H9 (cell line): ENCODE results near the gene KLHL15. TPM values are rescaled to one million over a fixed set of nuclear protein-coding genes. Genes with fewer than 3 reads are reported as not detected.
A peak's percentile ranks its signal among the peaks of the same experiment; 100 is the strongest.

Source experiments
- DNase-seq: peaks from one replicate; pipeline ENCODE4 v3.0.0-alpha.2; 2017
- H2AFZ ChIP-seq: one replicate; pipeline ENCODE4 v1.6.1; 2013; ENCODE audit warnings: mild to moderate bottlenecking, low read length, control low read depth, moderate library complexity
- H2AK5ac ChIP-seq: 2 replicates; pipeline ENCODE4 v1.6.1; 2013; ENCODE audit warnings: low read length, control low read depth, mixed read lengths; ENCODE audit not compliant: insufficient read length
- H2BK120ac ChIP-seq: one replicate; pipeline ENCODE4 v1.6.1; 2013; ENCODE audit warnings: low read depth, mild to moderate bottlenecking, low read length, control low read depth, inconsistent platforms; ENCODE audit not compliant: poor library complexity, severe bottlenecking
- H2BK12ac ChIP-seq: 2 replicates; pipeline ENCODE4 v1.6.1; 2013; ENCODE audit warnings: low read length, control low read depth, mixed read lengths, low read depth; ENCODE audit not compliant: insufficient read length
- H2BK15ac ChIP-seq: 2 replicates; pipeline ENCODE4 v1.6.1; 2013; ENCODE audit warnings: low read depth, low read length, control low read depth
- H2BK20ac ChIP-seq: one replicate; pipeline ENCODE4 v1.6.1; 2013; ENCODE audit warnings: low read depth, mild to moderate bottlenecking, low read length, control low read depth, inconsistent platforms; ENCODE audit not compliant: poor library complexity, severe bottlenecking
- H2BK5ac ChIP-seq: 2 replicates; pipeline ENCODE4 v1.6.1; 2013; ENCODE audit warnings: low read length, control low read depth, mixed read lengths; ENCODE audit not compliant: insufficient read length
- H3K14ac ChIP-seq: 2 replicates; pipeline ENCODE4 v1.6.1; 2013; ENCODE audit warnings: low read length, control low read depth; ENCODE audit not compliant: insufficient read depth
- H3K18ac ChIP-seq: 2 replicates; pipeline ENCODE4 v1.6.1; 2013; ENCODE audit warnings: low read depth, mild to moderate bottlenecking, mixed read lengths, low read length, control low read depth; ENCODE audit not compliant: insufficient read length
- H3K23ac ChIP-seq: 2 replicates; pipeline ENCODE4 v1.6.1; 2013; ENCODE audit warnings: low read length, control low read depth, mixed read lengths, low read depth; ENCODE audit not compliant: insufficient read length
- H3K23me2 ChIP-seq: 2 replicates; pipeline ENCODE4 v1.6.1; 2013; ENCODE audit warnings: low read depth, mild to moderate bottlenecking, mixed read lengths, low read length, control low read depth; ENCODE audit not compliant: insufficient read length, poor library complexity, severe bottlenecking
- H3K27ac ChIP-seq: 2 replicates; pipeline ENCODE4 v1.5.1; 2013; ENCODE audit warnings: low read length, control low read depth, mixed read lengths, low read depth; ENCODE audit not compliant: insufficient read length
- H3K27me3 ChIP-seq: 2 replicates; pipeline ENCODE4 v1.6.1; 2013; ENCODE audit warnings: low read length, control low read depth, inconsistent platforms; ENCODE audit not compliant: insufficient read depth
- H3K4ac ChIP-seq: 2 replicates; pipeline ENCODE4 v1.6.1; 2013; ENCODE audit warnings: low read depth, mild to moderate bottlenecking, control low read depth, inconsistent platforms, low read length, moderate library complexity
- H3K4me1 ChIP-seq: 2 replicates; pipeline ENCODE4 v1.6.1; 2013; ENCODE audit warnings: low read length, control low read depth, inconsistent platforms; ENCODE audit not compliant: insufficient read depth
- H3K4me2 ChIP-seq: 2 replicates; pipeline ENCODE4 v1.6.1; 2013; ENCODE audit warnings: low read length, control low read depth, mixed read lengths; ENCODE audit not compliant: insufficient read length, insufficient read depth
- H3K56ac ChIP-seq: 2 replicates; pipeline ENCODE4 v1.6.1; 2013; ENCODE audit warnings: low read depth, mild to moderate bottlenecking, mixed read lengths, low read length, control low read depth; ENCODE audit not compliant: insufficient read length
- H3K79me1 ChIP-seq: 2 replicates; pipeline ENCODE4 v1.6.1; 2013; ENCODE audit warnings: low read depth, mild to moderate bottlenecking, moderate library complexity, low read length, control low read depth, inconsistent platforms; ENCODE audit not compliant: insufficient read depth, poor library complexity, severe bottlenecking
- H3K79me2 ChIP-seq: 2 replicates; pipeline ENCODE4 v1.6.1; 2013; ENCODE audit warnings: low read length, control low read depth, inconsistent platforms; ENCODE audit not compliant: insufficient read depth
- H3K9ac ChIP-seq: 2 replicates; pipeline ENCODE4 v1.6.1; 2013; ENCODE audit warnings: low read length, control low read depth, mixed read lengths; ENCODE audit not compliant: insufficient read length; ENCODE audit errors: extremely low read depth
- H3K9me3 ChIP-seq: one replicate; pipeline ENCODE4 v1.6.1; 2013; ENCODE audit warnings: low read depth, low read length, inconsistent platforms; ENCODE audit not compliant: control insufficient read depth
- H3T11ph ChIP-seq: one replicate; pipeline ENCODE4 v1.6.1; 2013; ENCODE audit warnings: mild to moderate bottlenecking, low read length, control low read depth, inconsistent platforms
- H4K20me1 ChIP-seq: one replicate; pipeline ENCODE4 v1.6.1; 2013; ENCODE audit not compliant: control insufficient read depth, insufficient read length, insufficient read depth
- H4K5ac ChIP-seq: 2 replicates; pipeline ENCODE4 v1.6.1; 2013; ENCODE audit warnings: low read depth, mild to moderate bottlenecking, mixed read lengths, low read length, control low read depth; ENCODE audit not compliant: insufficient read length
- H4K8ac ChIP-seq: replicated peaks from 2 replicates; pipeline ENCODE4 v1.6.1; 2013; ENCODE audit warnings: low read length, control low read depth, mixed read lengths, low read depth; ENCODE audit not compliant: insufficient read length
- H4K91ac ChIP-seq: 2 replicates; pipeline ENCODE4 v1.6.1; 2013; ENCODE audit warnings: low read depth, mild to moderate bottlenecking, moderate library complexity, mixed read lengths, low read length, control low read depth; ENCODE audit not compliant: insufficient read length
- H3K27ac Mint-ChIP-seq, 3 experiments: 2 replicates in 2 of 3; 3 replicates in 1 of 3; pipeline ENCODE4 v1.8.0; 2020 to 2021; ENCODE audit warnings: mixed read lengths in 3 of 3, mild to moderate bottlenecking in 1 of 3, moderate library complexity in 1 of 3
- H3K27me3 Mint-ChIP-seq: 2 replicates; pipeline ENCODE4 v1.8.0; 2021; ENCODE audit warnings: low read depth, mild to moderate bottlenecking, moderate library complexity, mixed read lengths
- H3K36me3 Mint-ChIP-seq, 3 experiments: 2 replicates in 2 of 3; 3 replicates in 1 of 3; pipeline ENCODE4 v1.8.0; 2020 to 2021; ENCODE audit warnings: low read depth in 3 of 3, mixed read lengths in 3 of 3; ENCODE audit not compliant: insufficient read depth in 1 of 3
- H3K4me1 Mint-ChIP-seq, 2 experiments: 2 replicates each; pipeline ENCODE4 v1.8.0; 2020; ENCODE audit warnings: mixed read lengths in 2 of 2
- H3K4me3 Mint-ChIP-seq, 2 experiments: 2 replicates in 1 of 2; 3 replicates in 1 of 2; pipeline ENCODE4 v1.8.0; 2020 to 2021; ENCODE audit warnings: mild to moderate bottlenecking in 2 of 2, mixed read lengths in 2 of 2, moderate library complexity in 1 of 2
- H3K9me3 Mint-ChIP-seq, 2 experiments: 2 replicates in 1 of 2; 3 replicates in 1 of 2; pipeline ENCODE4 v1.8.0; 2020; ENCODE audit warnings: mild to moderate bottlenecking in 2 of 2, mixed read lengths in 2 of 2, moderate library complexity in 1 of 2
- WGBS: extraction: QIAGEN DNeasy Blood & Tissue Kit; methylation state at CpG from one replicate; pipeline ENCODE4 v1.1.7; 2013; ENCODE audit warnings: missing lambda C conversion rate, low lambda C conversion rate, mixed read lengths; ENCODE audit not compliant: insufficient read length; ENCODE audit errors: extremely low coverage; 5-methylcytosine and 5-hydroxymethylcytosine counted together
- total RNA-seq: library from RNA; stranded (reverse); gene quantifications from 2 replicates; pipeline ENCODE4 v1.2.1, GENCODE V29; 2021
- TF ChIP-seq, protein P1 (sequence below): fragments of 200-600 bp; sonication (generic); conservative IDR thresholded peaks from 3 replicates; pipeline ENCODE4 v1.8.0; 2021; ENCODE audit warnings: antibody characterized with exemption, mild to moderate bottlenecking

The KLHL15 gene
- total RNA-seq, 1 experiment from 2014 or later = 19.0 TPM

DNA sequence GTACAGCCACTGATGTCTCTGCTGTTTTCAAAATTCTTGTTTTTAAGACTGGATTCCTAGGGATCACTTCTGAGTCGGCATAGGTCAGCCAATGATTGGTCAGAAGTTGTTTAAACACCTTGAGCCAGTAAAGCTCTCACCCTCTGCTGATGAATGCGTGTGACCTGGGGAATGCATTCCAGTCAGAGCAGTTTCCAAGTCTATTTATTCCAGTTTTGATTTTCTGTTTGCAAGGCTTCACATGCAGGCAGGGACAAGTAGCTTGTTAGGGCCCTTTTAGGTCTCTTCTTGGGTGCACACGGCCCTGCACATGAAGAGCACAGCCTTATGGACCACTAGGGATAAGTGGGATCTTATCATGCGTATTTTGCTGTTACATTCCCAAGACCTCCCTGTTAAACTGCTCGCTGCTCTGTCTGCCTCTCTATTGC, 47.0 kb downstream of the KLHL15 start:
- H2BK20ac ChIP-seq = no peak overlapping the region
- no peak overlapping the region for H4K91ac ChIP-seq
- Mint-ChIP-seq H3K4me3 (no peak overlapping the region), H3K27ac (peak overlapping the region; percentile 57 to 89 (median 58); a peak in 5 of 7 replicates), H3K27me3 (no peaks in the 10 kb centered on the region), H3K4me1 (peaks cover 30 to 42% of the 10 kb centered on the region in 2 experiments), H3K9me3 (no peaks in the 10 kb centered on the region), H3K36me3 (peaks cover 3 to 8% (median 8%) of the 10 kb centered on the region in 3 experiments; a peak in 5 of 7 replicates)
- no peak overlapping the region for H3K56ac ChIP-seq
- no peak for DNase-seq
- no peak overlapping the region for H3K9ac ChIP-seq
- H3K14ac ChIP-seq = peak overlapping the region; percentile 76
- H3K4me1 ChIP-seq = peaks cover 7% of the 10 kb centered on the region; the same call in 1 of the 2 replicates
- H2AK5ac ChIP-seq = no peak overlapping the region
- H3K4me2 ChIP-seq = no peak overlapping the region
- no peaks in the 10 kb centered on the region for H3K9me3 ChIP-seq
- H3K27me3 ChIP-seq = no peaks in the 10 kb centered on the region
- H4K20me1 ChIP-seq = no peaks in the 10 kb centered on the region
- no peak overlapping the region for H2BK120ac ChIP-seq
- no peaks in the 10 kb centered on the region for H3K79me1 ChIP-seq
- TF ChIP-seq, protein P1, sequence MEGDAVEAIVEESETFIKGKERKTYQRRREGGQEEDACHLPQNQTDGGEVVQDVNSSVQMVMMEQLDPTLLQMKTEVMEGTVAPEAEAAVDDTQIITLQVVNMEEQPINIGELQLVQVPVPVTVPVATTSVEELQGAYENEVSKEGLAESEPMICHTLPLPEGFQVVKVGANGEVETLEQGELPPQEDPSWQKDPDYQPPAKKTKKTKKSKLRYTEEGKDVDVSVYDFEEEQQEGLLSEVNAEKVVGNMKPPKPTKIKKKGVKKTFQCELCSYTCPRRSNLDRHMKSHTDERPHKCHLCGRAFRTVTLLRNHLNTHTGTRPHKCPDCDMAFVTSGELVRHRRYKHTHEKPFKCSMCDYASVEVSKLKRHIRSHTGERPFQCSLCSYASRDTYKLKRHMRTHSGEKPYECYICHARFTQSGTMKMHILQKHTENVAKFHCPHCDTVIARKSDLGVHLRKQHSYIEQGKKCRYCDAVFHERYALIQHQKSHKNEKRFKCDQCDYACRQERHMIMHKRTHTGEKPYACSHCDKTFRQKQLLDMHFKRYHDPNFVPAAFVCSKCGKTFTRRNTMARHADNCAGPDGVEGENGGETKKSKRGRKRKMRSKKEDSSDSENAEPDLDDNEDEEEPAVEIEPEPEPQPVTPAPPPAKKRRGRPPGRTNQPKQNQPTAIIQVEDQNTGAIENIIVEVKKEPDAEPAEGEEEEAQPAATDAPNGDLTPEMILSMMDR = no peak
- H3K18ac ChIP-seq = no peak overlapping the region
- H3T11ph ChIP-seq = no peak overlapping the region
- H3K23ac ChIP-seq = no peak overlapping the region
- no peak overlapping the region for H2BK5ac ChIP-seq
- no peak overlapping the region for H4K5ac ChIP-seq
- no peaks in the 10 kb centered on the region for H3K79me2 ChIP-seq
- no CpG with 5 or more reads among the region's 5 CpGs for WGBS
- no peak overlapping the region for H2BK12ac ChIP-seq
- H4K8ac ChIP-seq = no peak overlapping the region
- no peak overlapping the region for H3K27ac ChIP-seq
- no peak overlapping the region for H2AFZ ChIP-seq
- no peak overlapping the region for H3K4ac ChIP-seq
- no peak overlapping the region for H2BK15ac ChIP-seq
- no peaks in the 10 kb centered on the region for H3K23me2 ChIP-seq
